Left renal cortex interstitium (tissue), 4 donors: ENCODE data around the gene FGFBP2. TPM values are rescaled to one million over a fixed set of nuclear protein-coding genes. Genes with fewer than 3 reads are reported as not detected.
"Not testable (repeated sequence)": the region's sequence is repeated elsewhere in the genome, so short reads cannot be mapped to it uniquely, and the experiment has no call there.

ENCODE experiments used
- DNase-seq, 4 donors: peaks; one replicate each; pipeline ENCODE4 v3.0.0-alpha.2; 2013; ENCODE audit warnings: low read depth in 4 of 4, low spot score in 2 of 4, missing footprints in 1 of 4
- polyA plus RNA-seq, 4 donors: library from polyadenylated mRNA; unstranded; fragments of 120-200 nt; gene quantifications; one replicate each; pipeline ENCODE4 v1.2.1, GENCODE V29; 2013; ENCODE audit not compliant: insufficient read length in 4 of 4

FGFBP2 gene
- polyA plus RNA-seq, 4 donors: 0.47 to 0.48 TPM; not detected in 2

DNA sequence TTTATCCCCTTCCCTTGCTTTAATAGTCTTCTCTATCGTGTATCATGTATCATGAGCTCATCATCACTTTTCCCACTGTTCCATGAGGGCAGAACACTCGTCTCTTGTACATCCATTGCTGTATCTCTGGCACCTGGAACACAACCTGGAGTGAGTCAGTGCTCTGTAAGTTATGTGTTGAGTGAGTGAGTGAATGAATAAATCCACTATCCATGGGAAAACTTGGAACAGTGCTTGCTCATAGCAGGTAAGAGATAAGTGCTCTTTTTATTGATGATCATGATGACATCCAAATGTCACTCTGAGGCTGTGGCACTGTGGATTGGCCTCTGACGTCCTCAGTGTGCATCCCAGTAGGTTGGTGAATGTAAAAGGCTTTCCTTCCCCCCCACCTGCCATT, 28.7 kb downstream of the FGFBP2 start:
- no peak for DNase-seq

DNA sequence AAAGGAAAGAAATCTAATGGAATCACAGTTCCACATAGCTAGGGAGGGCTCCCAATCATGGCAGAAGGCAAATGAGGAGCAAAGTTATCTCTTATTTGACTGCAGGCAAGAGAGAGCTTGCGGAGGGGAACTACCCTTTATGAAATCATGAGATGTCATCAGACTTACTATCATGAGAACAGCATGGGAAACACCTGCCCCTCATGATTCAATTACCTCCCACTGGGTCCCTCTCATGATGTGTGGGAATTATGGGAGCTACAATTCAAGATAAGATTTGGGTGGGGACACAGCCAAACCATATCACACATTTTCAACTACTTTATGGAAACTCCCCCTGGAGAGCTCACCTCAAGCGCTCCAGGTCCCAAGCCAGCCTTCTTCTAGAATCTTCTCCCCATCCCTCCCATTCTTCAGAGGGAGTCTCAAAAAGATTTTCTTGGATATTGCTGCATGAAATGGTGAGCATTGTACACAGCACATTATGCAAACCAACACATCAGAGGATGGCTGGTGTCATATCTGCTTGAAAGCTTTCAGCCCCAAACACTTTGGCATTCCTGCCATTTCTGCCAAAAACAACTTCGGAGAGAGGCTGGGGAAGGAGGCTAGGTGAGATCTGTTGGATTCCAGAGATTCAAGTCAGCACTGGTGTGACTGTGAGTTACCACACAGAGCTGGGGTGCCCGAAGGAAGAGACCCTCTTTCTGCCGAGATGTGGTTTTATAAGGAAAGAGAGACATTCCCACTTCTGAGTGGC, 31.3 kb downstream of the FGFBP2 start:
- DNase-seq: no peak

DNA sequence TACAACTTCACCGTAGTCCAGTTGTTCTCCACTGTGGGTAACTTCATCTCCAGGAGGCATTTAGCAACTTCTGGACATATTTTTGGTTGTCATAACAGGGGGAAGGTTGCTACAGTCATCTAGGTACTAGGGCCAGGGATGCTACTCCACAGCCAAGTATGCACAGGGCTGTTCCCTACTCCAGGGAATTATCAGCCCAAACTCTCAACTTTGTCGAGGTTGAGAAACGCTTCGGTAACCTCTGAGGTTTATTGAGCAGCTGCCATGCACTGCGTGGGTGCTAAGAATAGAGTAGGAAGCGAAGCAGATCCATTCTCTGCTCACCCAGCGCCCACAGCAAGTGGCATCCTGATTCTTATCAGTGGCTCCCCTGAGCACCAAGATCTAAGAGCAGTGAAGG, 32.7 kb downstream of the FGFBP2 start:
- no peak for DNase-seq

DNA sequence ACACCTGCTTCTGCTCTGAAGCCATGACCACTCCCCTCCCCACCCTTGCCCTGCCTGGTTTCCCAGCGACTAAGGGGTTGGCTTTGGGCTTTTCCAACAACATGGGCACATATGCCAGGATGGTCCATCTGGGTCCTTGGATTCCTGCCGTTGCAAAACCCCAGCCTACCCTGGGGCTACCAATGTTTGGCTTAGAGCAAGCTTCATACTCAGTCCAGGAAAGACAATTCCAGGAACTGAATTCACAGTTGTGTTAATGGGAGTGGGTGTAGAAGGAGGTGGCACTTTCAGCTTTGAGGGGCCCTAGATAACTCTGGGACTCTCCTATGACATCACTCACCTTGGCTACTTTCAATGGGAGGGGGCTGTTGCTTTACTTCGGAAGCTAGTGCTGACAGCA, 33.4 kb downstream of the FGFBP2 start:
- DNase-seq: no peak

DNA sequence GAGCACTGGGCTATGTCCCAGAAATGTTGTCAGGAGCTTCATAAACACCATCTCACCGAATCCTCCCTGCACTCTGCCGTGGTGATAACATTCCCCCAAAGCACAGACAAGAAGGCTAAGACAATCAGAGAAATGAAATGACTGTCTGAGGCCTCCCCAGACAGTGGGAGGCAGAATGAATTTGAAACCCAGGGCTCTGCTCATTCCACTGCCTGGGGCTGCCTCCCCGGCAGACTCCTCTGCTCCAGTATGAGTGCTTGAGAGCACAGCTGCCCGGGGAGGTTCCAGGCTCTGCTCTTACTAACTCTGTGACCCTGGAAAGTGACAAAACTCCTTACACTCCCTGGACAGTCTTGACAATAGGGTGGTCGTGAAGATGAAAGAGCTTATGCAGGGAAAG, 34.1 kb downstream of the FGFBP2 start:
- no peak for DNase-seq

DNA sequence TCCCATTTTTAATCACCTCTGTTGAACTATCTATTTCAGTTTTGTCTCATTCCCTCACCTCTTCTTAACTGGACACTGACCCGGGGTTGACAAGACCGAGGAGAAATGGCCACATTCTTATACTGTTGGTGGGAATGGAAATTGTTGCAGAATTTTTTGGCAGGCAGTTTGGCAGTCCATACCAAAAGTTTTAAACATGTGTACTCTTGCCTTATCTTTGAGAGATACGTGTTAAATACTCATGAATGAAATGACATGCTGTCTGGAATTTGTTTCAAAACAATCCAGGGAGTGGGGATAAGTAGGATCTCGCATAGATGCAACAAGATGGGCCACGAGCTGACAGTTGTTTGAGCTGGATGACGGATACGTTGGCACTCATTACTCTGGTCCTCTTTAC, 36.5 kb downstream of the FGFBP2 start:
- DNase-seq: no peak

DNA sequence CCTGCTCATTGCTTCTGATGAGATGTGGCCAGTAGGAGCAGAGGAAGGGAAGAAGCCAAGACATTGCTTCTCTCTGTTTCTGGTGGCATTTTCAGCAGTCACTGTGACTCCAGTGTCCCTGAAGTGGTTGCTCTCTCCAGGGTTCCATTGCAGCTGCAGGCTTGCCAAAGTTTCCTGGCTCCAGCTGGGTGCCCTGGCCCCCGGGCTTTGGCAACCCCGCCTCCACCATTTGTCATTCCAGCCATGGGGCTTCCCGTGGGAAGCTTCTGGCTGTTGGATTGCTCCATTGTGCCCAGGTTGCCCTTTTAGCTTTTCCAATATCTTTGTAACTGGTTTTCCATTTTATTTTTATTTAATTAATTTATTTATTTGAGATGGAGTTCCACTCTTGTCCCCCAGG, 37.1 kb downstream of the FGFBP2 start:
- DNase-seq: no peak

DNA sequence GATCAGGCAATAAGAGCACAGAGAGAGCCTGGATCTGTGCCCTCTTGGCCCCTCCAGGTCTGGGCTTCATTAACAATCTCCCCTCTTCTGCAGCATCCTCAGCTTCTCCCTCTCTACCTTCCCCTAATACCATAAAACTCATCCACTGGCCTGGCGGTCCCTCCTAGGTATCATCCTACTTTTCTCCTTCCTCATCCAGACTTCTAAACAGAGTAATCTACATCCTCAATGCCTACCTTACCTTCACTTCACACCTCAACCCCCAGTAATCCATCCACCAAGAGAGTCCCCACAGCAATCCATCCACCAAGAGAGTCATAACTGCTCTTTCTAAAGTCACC, 41.4 kb downstream of the FGFBP2 start:
- DNase-seq: no peak

DNA sequence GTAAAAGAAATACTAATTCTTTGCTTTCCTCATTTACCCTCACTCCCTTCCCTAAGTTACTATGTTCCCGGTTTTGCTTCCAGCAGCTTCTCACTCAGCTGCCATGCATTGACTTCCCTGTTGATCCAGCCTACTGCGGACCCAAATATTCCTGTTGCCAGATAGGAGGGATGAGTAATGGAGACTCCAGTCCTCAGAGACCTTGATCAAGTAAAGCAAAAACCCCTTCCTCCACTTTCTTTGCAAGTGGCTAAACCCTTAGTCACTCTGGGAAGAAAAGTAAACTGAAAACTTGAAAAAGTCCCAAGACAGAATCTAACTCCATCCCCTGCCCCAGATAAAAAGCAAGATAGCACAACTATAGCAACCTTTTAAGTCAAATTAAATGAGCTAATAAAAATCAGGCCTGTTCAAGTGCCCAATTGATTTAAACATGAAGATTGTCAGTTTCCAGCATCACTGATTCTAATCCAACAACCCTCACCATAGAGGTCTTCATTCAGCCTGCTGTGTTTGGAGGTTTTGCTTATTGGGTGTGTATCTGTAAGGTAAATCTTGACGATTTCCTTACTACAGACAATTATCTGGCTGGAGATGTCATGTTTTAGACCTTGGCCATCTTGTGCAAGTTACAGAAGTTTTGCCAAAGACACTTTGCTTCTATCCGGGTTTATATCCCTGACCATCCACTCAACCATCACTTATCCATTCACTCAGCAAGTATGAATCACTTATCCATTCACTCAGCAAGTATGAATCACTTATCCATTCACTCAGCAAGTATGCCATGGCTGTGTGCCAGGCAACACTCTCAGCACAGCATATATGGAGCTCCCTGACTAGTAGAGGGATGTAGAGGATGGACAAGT, 42.0 kb downstream of the FGFBP2 start:
- DNase-seq: no peak

DNA sequence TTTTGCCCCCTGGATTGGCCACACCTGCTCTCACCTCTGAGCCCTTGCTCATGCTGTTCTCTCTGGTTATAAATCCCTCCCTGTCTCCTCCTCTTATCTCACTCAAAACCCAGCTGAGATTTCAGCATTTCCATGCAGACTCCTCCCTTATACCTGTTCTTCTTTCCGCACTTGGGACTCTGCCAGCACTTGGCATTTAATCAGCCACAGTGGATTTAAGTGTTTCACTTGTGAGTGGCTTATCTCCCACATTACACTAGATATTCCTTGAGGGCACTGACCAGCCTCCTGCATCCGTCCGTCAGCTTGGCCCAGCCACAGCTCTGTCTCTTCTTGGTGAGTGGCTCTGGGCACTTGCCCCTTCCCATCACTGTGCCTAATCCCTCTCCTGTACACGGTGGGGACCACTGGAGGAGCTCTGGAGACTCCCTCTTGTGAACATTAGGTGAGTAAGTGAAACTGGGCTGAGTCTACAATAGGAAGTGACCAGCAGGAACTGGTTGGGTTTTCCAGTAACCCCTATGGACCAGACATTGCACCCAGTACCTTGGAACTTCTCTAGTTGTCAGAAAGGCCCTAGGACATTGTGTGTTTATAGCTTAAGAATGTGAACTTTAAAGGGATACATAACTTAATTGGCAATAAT, 44.4 kb downstream of the FGFBP2 start:
- no peak for DNase-seq

DNA sequence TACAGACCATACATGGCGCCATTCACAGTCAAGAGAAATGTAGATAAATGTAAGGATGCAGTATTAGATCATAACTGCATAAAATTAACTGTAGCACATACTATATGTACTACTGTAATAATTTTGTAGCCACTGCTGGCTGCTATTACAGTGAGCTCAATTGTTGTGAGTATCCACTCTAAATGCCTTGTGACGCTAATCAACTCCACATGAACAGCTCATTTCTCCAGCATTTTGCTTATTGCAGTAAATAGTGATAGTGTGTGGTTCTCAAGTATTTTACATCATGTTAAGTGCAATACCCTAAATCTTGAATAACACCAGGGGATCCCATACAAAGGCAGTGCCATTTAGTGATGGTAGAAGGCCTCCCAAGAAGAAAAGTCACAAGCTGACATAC, 45.7 kb downstream of the FGFBP2 start:
- no peak for DNase-seq

DNA sequence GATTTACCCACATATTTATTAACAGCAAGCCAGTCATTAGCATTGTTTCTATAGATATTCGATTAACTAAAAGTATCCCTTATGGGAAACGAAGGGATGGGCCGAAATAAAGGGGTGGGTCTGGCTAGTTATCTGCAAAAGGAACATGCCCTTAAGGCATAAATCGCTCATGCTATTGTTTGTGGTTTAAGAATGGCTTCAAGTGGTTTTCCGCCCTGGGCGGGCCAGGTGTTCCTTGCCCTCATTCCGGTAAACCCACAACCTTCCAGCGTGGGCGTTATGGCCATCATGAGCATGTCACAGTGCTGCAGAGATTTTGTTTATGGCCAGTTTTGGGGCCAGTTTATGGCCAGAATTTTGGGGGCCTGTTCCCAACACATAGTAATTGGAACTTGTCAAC, 46.6 kb downstream of the FGFBP2 start:
- DNase-seq: not testable (repeated sequence)

DNA sequence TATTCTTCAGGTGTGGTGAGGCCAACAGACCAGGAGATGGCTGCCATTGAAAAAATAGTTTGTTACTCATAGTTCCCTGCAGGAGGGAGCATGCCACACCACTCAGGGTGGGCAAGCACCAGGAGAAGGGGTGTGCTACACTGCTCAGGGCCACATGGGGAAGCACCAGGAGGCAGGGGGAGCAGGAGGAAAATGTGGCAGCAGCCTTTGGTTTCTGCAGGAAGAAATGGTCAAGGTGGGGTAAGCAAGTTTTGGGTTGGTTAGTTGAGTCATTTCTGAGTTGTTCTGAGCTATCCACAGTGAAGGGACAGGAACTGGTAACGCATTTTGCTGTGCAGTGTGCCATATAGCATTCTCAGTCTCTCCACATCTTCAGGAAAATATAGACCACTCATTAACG, 48.2 kb downstream of the FGFBP2 start:
- no peak for DNase-seq

DNA sequence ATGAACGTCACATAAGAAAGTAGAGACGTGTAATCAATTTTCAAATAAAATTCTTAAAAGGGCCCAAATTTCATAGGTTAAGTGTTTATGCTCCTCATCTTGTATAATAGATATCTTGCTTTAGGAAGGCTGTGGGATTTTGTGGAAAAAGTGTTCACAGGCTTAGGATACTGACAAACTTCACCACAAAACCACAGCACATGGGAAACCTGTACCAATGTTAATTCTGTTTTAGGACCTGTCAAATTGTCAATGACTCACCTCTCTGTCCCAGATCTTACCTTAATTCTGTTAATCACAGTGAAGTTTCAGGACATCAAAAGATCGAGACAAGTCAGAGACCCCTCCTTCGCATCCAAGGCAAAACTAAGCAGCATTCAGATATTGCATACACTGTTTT, 48.7 kb downstream of the FGFBP2 start:
- no peak for DNase-seq

DNA sequence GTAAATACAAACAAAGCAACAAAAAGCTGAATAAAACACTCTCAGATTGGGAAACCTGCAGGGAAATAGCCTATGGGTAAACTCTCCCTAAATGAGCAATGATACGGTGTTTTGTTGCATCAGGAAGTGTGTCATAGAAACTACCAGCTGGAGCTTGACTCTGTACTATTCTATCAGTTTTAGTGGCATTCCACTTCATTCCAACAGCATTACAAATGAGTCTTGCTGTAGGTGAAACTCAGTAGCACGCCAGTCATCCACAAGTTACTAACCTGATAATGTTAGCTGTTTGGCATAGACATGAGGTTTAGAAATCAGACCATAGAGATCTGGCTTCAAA, 49.4 kb downstream of the FGFBP2 start:
- no peak for DNase-seq

DNA sequence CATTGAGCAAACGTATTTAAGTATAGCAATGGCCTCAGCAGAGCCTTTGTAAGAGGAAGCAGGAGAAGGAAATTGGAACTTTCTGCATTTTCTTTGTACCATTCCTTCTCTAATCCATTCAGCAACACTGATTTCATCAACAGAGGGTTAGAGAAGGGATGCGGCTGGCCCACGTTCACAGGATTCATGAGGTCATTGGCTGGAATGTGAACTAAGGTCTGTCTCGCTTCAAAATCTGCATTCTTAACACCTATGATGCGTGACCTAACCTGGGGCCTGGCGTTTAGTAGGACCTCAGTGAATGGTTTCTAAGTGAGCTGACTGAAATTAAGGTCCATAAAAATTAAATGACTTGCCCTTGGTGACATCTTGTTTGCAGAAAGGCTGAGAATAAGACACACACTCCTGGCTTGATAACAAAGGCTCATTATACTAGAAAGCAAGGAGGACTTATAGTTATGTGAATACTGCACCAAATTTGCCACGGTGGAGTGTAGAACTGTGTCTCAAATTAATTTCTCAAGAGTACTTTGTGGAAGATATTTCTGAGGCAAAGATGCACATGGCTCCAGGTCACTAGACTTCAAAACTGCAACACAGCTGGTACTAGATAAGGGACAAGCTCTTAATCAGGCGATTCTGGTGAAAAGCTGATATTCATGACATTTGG, 49.9 kb downstream of the FGFBP2 start:
- DNase-seq: no peak

DNA sequence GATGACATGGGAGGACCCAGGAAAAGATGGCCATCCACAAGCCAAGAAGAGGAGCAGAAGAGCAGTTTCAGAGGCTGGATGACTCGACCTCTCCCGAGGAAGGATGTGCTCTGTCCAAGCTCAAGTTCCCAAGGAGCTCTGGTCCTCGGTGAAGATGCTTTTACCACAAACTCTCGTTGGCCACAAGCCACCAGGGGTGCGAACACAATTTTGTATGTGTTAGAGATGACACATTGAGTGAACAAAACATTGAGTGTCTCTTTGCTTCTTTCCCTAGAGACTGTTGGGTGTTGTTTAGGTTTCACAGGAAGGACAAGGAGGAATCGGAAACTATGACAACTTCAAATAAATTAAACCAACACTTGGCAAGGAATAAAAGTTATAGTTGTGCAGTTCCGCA, 50.7 kb downstream of the FGFBP2 start:
- DNase-seq: no peak
